ENCODE results near the gene VEPH1. TPM values are rescaled to one million over a fixed set of nuclear protein-coding genes. Genes with fewer than 3 reads are reported as not detected.
"Not testable (repeated sequence)": the region's sequence is repeated elsewhere in the genome, so short reads cannot be mapped to it uniquely, and the experiment has no call there.

VEPH1 gene
- total RNA-seq, 2 donors from 2014 or later: not detected

- Mint-ChIP-seq H3K4me3 (no peak overlapping the region), H3K36me3 (no peaks in the 10 kb centered on the region)
- no peak for ATAC-seq
These were observed 132.3 kb downstream of the VEPH1 start for GRCh38 chr3:157370867-157371266.

GRCh38 chr3:157369727-157370421, 133.3 kb downstream of the VEPH1 start:
- no peaks in the 10 kb centered on the region for H3K27me3 Mint-ChIP-seq
- no peak overlapping the region for H3K27ac Mint-ChIP-seq
- H3K4me3 Mint-ChIP-seq: no peak overlapping the region
- ATAC-seq (no peak), DNase-seq (ENCODE audit: low spot score) (no peak)
- peaks cover 3% of the 10 kb centered on the region for H3K9me3 Mint-ChIP-seq
- no peaks in the 10 kb centered on the region for H3K4me1 Mint-ChIP-seq (ENCODE audit: low read depth in 2 of 2)
- no peaks in the 10 kb centered on the region for H3K36me3 Mint-ChIP-seq

More at GRCh38 chr3:157370867-157371266, 132.3 kb downstream of the VEPH1 start:
- Mint-ChIP-seq H3K27me3 (no peaks in the 10 kb centered on the region), H3K27ac (no peak overlapping the region), H3K4me1 (ENCODE audit: low read depth in 2 of 2) (no peaks in the 10 kb centered on the region), H3K9me3 (peaks cover 3% of the 10 kb centered on the region)
- no peak for DNase-seq (ENCODE audit: low spot score)

GRCh38 chr3:157368171-157368570, 135.0 kb downstream of the VEPH1 start:
- Mint-ChIP-seq H3K4me3 (no peak overlapping the region), H3K9me3 (no peaks in the 10 kb centered on the region), H3K36me3 (no peaks in the 10 kb centered on the region), H3K27me3 (no peaks in the 10 kb centered on the region), H3K4me1 (ENCODE audit: low read depth in 2 of 2) (no peaks in the 10 kb centered on the region), H3K27ac (no peak overlapping the region)
- ATAC-seq (no peak), DNase-seq (ENCODE audit: low spot score) (no peak)

GRCh38 chr3:157363393-157363792, 139.8 kb downstream of the VEPH1 start:
- Mint-ChIP-seq H3K4me3 (no peak overlapping the region), H3K27ac (no peak overlapping the region), H3K9me3 (no peaks in the 10 kb centered on the region), H3K4me1 (ENCODE audit: low read depth in 2 of 2) (no peaks in the 10 kb centered on the region), H3K36me3 (no peaks in the 10 kb centered on the region), H3K27me3 (no peaks in the 10 kb centered on the region)
- no peak for DNase-seq (ENCODE audit: low spot score)
- ATAC-seq: no peak

- H3K4me3 Mint-ChIP-seq: no peak overlapping the region
- H3K9me3 Mint-ChIP-seq: no peaks in the 10 kb centered on the region
- no peak for DNase-seq (ENCODE audit: low spot score)
- H3K27ac Mint-ChIP-seq: no peak overlapping the region
- no peaks in the 10 kb centered on the region for H3K36me3 Mint-ChIP-seq
- peaks cover 0 to 7% of the 10 kb centered on the region in 2 donors for H3K27me3 Mint-ChIP-seq
- no peak for ATAC-seq
- H3K4me1 Mint-ChIP-seq (ENCODE audit: low read depth in 2 of 2): no peaks in the 10 kb centered on the region
These were observed 140.9 kb downstream of the VEPH1 start for GRCh38 chr3:157362348-157362747.

- ATAC-seq (no peak), DNase-seq (ENCODE audit: low spot score) (no peak)
- Mint-ChIP-seq H3K4me1 (ENCODE audit: low read depth in 2 of 2) (no peaks in the 10 kb centered on the region), H3K36me3 (no peaks in the 10 kb centered on the region), H3K9me3 (no peaks in the 10 kb centered on the region), H3K4me3 (no peak overlapping the region), H3K27ac (no peak overlapping the region), H3K27me3 (peaks cover 0 to 7% of the 10 kb centered on the region in 2 donors)
These were observed 143.2 kb downstream of the VEPH1 start for GRCh38 chr3:157360044-157360443.

GRCh38 chr3:157356541-157356940, 146.7 kb downstream of the VEPH1 start:
- Mint-ChIP-seq H3K4me1 (ENCODE audit: low read depth in 2 of 2) (no peaks in the 10 kb centered on the region), H3K36me3 (no peaks in the 10 kb centered on the region), H3K27ac (no peak overlapping the region), H3K4me3 (no peak overlapping the region), H3K9me3 (no peaks in the 10 kb centered on the region), H3K27me3 (peaks cover 0 to 7% of the 10 kb centered on the region in 2 donors)
- ATAC-seq (no peak), DNase-seq (ENCODE audit: low spot score) (no peak)

GRCh38 chr3:157355276-157355675, 147.9 kb downstream of the VEPH1 start:
- DNase-seq (ENCODE audit: low spot score) (no peak), ATAC-seq (no peak)
- no peaks in the 10 kb centered on the region for H3K9me3 Mint-ChIP-seq
- H3K27me3 Mint-ChIP-seq: peaks cover 0 to 7% of the 10 kb centered on the region in 2 donors
- H3K27ac Mint-ChIP-seq: no peak overlapping the region
- no peak overlapping the region for H3K4me3 Mint-ChIP-seq
- H3K4me1 Mint-ChIP-seq (ENCODE audit: low read depth in 2 of 2): no peaks in the 10 kb centered on the region
- H3K36me3 Mint-ChIP-seq: no peaks in the 10 kb centered on the region

- no peak for ATAC-seq
- no peaks in the 10 kb centered on the region for H3K36me3 Mint-ChIP-seq
- no peak overlapping the region for H3K4me3 Mint-ChIP-seq
- H3K27me3 Mint-ChIP-seq: peaks cover 0 to 7% of the 10 kb centered on the region in 2 donors
- H3K9me3 Mint-ChIP-seq: no peaks in the 10 kb centered on the region
- DNase-seq (ENCODE audit: low spot score): no peak
- H3K4me1 Mint-ChIP-seq (ENCODE audit: low read depth in 2 of 2): no peaks in the 10 kb centered on the region
- no peak overlapping the region for H3K27ac Mint-ChIP-seq
These were observed 148.5 kb downstream of the VEPH1 start for GRCh38 chr3:157354722-157355121.

- Mint-ChIP-seq H3K27me3 (peaks cover 0 to 7% of the 10 kb centered on the region in 2 donors), H3K4me3 (no peak overlapping the region), H3K36me3 (no peaks in the 10 kb centered on the region), H3K27ac (no peak overlapping the region), H3K9me3 (no peaks in the 10 kb centered on the region), H3K4me1 (ENCODE audit: low read depth in 2 of 2) (no peaks in the 10 kb centered on the region)
- no peak for DNase-seq (ENCODE audit: low spot score)
- peak in 1 of 2 donors; percentile 24 for ATAC-seq
These were observed 149.0 kb downstream of the VEPH1 start for GRCh38 chr3:157354254-157354653.

GRCh38 chr3:157353652-157354051, 149.6 kb downstream of the VEPH1 start:
- Mint-ChIP-seq H3K36me3 (no peaks in the 10 kb centered on the region), H3K4me3 (no peak overlapping the region), H3K9me3 (peaks cover under 1% of the 10 kb centered on the region), H3K4me1 (ENCODE audit: low read depth in 2 of 2) (no peaks in the 10 kb centered on the region), H3K27ac (no peak overlapping the region), H3K27me3 (peaks cover 0 to 7% of the 10 kb centered on the region in 2 donors)
- ATAC-seq (no peak), DNase-seq (ENCODE audit: low spot score) (no peak)

GRCh38 chr3:157351981-157352380, 151.2 kb downstream of the VEPH1 start:
- ATAC-seq (no peak), DNase-seq (ENCODE audit: low spot score) (no peak)
- Mint-ChIP-seq H3K9me3 (peaks cover 3% of the 10 kb centered on the region), H3K4me3 (no peak overlapping the region), H3K27me3 (no peaks in the 10 kb centered on the region), H3K27ac (no peak overlapping the region), H3K36me3 (no peaks in the 10 kb centered on the region), H3K4me1 (ENCODE audit: low read depth in 2 of 2) (no peaks in the 10 kb centered on the region)

GRCh38 chr3:157350651-157351050, 152.6 kb downstream of the VEPH1 start:
- not testable (repeated sequence) for H3K4me1 Mint-ChIP-seq (ENCODE audit: low read depth in 2 of 2); ATAC-seq; DNase-seq (ENCODE audit: low spot score); H3K9me3 Mint-ChIP-seq; H3K36me3 Mint-ChIP-seq; H3K27me3 Mint-ChIP-seq; H3K27ac Mint-ChIP-seq; H3K4me3 Mint-ChIP-seq

- H3K27ac Mint-ChIP-seq; H3K4me3 Mint-ChIP-seq; H3K27me3 Mint-ChIP-seq; H3K36me3 Mint-ChIP-seq; DNase-seq (ENCODE audit: low spot score); ATAC-seq; H3K4me1 Mint-ChIP-seq (ENCODE audit: low read depth in 2 of 2); H3K9me3 Mint-ChIP-seq: not testable (repeated sequence)
These were observed 154.7 kb downstream of the VEPH1 start for GRCh38 chr3:157348304-157349075.

Data from natural killer cell treated with Interleukin-12 subunit alpha and Interleukin-12 subunit beta and Interleukin-15 and Interleukin-18, amount 100 ng/mL, for 72 hours (primary cell).